Stimulated activated CD4-positive, alpha-beta T cell treated with anti-CD3 and anti-CD28 coated beads, Interleukin-12 subunit alpha, Interleukin-12 subunit beta, amount 100 ng/mL, for 48 hours (primary cell): ENCODE results near the gene HS6ST3.
"Not testable (repeated sequence)": the region's sequence is repeated elsewhere in the genome, so short reads cannot be mapped to it uniquely, and the experiment has no call there.

Experiments used
- DNase-seq, 3 donors: peaks; one replicate each; pipeline ENCODE4 v3.0.0-alpha.2; 2020; ENCODE audit warnings: low read depth in 2 of 3, low spot score in 1 of 3

Gene HS6ST3

GRCh38 chr13:96428911-96429310 lies 339.0 kb downstream of the HS6ST3 start:
- DNase-seq: no peak

GRCh38 chr13:96431044-96431581 lies 341.2 kb downstream of the HS6ST3 start:
- DNase-seq: no peak

- no peak for DNase-seq
These were observed 354.8 kb downstream of the HS6ST3 start for GRCh38 chr13:96444676-96445075.

- no peak for DNase-seq
These were observed 360.0 kb downstream of the HS6ST3 start for GRCh38 chr13:96449920-96450319.

GRCh38 chr13:96450326-96451020 lies 360.6 kb downstream of the HS6ST3 start:
- DNase-seq: no peak

GRCh38 chr13:96454466-96454865 lies 364.6 kb downstream of the HS6ST3 start:
- no peak for DNase-seq

GRCh38 chr13:96460609-96461008 lies 370.7 kb downstream of the HS6ST3 start:
- DNase-seq: no peak

- DNase-seq: no peak
These were observed 383.7 kb downstream of the HS6ST3 start for GRCh38 chr13:96473526-96474180.

GRCh38 chr13:96474181-96474557 lies 384.3 kb downstream of the HS6ST3 start:
- no peak for DNase-seq

GRCh38 chr13:96475103-96475502 lies 385.2 kb downstream of the HS6ST3 start:
- DNase-seq: no peak

- DNase-seq: no peak
These were observed 391.6 kb downstream of the HS6ST3 start for GRCh38 chr13:96481482-96481881.

GRCh38 chr13:96490496-96490989 lies 400.6 kb downstream of the HS6ST3 start:
- no peak for DNase-seq

- DNase-seq: no peak
These were observed 401.2 kb downstream of the HS6ST3 start for GRCh38 chr13:96491103-96491502.

- DNase-seq: no peak
These were observed 402.9 kb downstream of the HS6ST3 start for GRCh38 chr13:96492766-96493165.

GRCh38 chr13:96499656-96500055 lies 409.7 kb downstream of the HS6ST3 start:
- no peak for DNase-seq

GRCh38 chr13:96500953-96501352 lies 411.0 kb downstream of the HS6ST3 start:
- no peak for DNase-seq

GRCh38 chr13:96503481-96503880 lies 413.6 kb downstream of the HS6ST3 start:
- DNase-seq: no peak

GRCh38 chr13:96511587-96511986 lies 421.7 kb downstream of the HS6ST3 start:
- DNase-seq: no peak

- no peak for DNase-seq
These were observed 429.5 kb downstream of the HS6ST3 start for GRCh38 chr13:96519380-96519779.

- DNase-seq: not testable (repeated sequence)
These were observed 434.6 kb downstream of the HS6ST3 start for GRCh38 chr13:96524398-96525020.

GRCh38 chr13:96525715-96526114 lies 435.8 kb downstream of the HS6ST3 start:
- no peak for DNase-seq

- no peak for DNase-seq
These were observed 437.6 kb downstream of the HS6ST3 start for GRCh38 chr13:96527497-96527896.
